Glomerular endothelial cell (primary cell): ENCODE data around the gene SLC5A12. TPM values are rescaled to one million over a fixed set of nuclear protein-coding genes. Genes with fewer than 3 reads are reported as not detected.

ENCODE experiments used
- DNase-seq: peaks from one replicate; pipeline ENCODE4 v3.0.0-alpha.2; 2011; ENCODE audit warnings: low read depth, low spot score; ENCODE audit errors: extremely low read depth
- total RNA-seq: library from RNA; depleted of rRNA; stranded (reverse); fragments of >200 nt; gene quantifications from 2 replicates; pipeline ENCODE4 v1.2.3, GENCODE V29; 2015

Gene SLC5A12
- total RNA-seq: 0.06 TPM in 1 of 2 replicates, not detected in the other

DNA sequence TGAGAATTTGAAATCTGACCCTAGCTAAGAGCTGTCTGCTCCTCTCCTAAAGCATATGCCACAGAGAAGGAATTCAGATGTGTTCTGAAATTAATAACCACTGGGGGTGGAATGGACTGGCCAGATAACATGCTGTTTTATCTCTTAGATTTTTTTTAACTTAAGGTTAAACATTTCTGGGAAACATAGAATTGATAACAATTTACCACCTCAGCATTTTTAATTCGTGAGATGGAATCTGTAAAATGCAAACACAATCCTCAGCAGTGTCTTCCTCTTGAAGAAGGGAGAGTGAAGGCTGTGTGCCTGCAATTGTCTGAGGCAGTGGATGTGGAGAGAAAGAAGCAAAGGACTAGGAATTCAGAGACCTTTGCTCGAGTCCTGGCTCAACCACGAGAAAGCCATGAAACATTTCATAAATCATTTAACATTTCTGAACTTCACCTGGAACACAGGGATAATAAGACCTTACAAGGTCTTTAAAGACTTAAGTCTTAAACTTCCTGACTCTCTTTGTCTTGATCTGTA lies at the start of gene SLC5A12:
Gene SLC5A12, minus strand, starts transcription at position 113 of the 528 bp plus-strand sequence. CDS start 346 bp downstream, outside the sequence.
- DNase-seq: no peak

- no peak for DNase-seq
These were observed 47.2 kb upstream of the SLC5A12 start for GRCh38 chr11:26769027-26769426.

DNA sequence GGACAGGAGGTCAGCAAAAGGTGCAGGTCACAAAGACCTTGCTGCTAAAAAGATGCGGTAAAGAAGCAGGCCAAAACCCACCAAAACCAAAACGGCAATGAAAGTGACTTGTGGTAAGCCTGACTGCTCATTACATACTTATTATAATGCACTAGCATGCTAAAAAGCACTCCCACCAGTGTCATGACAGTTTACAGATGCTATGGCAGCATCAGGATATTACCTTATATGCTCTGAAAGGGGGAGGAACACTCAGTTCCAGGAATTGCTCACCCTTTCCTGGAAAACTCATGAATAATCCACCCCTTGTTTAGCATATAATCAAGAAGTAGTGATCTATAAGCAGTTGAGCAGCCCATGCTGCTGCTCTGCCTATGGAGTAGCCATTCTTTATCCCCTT lies 45.2 kb upstream of the SLC5A12 start:
- no peak for DNase-seq

DNA sequence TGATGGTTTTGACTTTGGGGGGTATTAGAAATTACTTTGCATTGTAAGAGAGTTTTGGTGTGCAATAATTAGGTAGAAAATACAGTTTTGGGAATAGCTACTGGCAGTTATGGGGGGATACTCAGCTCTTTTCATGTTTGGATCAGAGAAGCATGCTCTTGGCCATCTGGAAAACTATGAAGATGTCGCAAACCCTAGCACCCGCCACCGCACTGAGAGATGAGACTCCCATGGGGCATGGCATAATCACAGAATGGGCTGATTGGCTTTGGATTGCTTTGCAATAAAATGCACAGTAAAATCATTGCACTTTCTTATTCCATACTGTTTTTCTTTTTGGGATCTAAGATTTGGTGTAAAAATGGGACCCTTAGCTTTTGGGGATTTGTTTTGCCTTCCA lies 43.5 kb upstream of the SLC5A12 start:
- no peak for DNase-seq

DNA sequence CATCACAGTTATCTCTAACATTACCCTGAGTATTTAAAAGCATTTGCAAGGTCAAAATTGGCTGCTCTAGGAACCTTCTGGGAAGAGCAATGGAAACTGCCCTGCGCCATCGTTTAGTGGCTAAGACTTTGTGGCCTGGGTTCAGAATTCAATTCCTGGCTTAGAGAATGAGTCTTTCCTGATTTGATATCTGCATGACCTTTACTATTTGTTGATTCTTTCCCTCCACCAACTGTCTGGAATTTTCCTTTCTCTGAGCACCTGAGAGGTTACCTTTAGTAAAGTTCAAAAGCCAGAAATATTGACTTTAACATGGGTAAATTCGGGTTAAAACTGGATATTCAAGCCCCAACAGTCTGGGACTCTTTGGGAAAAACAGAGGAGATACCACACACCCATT lies 43.0 kb upstream of the SLC5A12 start:
- DNase-seq: no peak

DNA sequence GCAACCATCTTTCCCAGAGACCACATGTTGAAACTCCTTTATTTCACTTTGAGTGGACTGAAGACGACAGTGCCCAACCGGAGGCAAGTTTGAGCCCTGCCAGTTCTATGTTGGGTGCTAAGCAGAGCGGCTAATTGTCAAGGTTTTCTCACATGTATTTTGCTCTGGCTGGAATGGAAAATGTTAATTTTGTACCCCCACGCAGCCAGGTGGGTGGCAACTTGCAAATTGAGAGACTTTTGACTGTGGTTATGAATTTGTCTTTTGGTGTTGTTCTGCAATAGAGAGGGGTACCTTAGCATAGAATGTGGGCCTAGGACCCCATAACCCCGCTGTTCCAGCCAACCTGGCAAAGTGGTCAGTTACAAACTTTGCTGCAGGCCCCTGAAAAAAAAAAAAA lies 42.5 kb upstream of the SLC5A12 start:
- no peak for DNase-seq

DNA sequence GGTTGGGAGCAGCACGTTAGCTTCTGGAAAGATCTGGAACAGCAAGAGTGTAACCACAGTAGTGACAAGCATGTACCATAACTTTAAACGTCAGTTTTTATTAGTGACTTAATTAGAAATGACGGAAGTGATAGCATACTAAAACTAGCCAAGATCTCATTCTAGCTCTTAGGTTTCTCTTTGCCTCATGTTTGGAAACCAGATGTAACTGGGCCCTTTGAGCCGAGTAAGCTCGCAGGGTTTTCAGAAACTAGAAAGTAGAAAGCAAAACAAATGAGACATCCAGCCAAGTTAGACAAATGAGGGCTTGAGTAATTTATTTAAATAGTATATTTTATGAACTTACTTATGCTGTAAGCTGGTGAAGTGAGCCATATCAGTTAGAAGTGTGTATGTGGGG lies 40.2 kb upstream of the SLC5A12 start:
- no peak for DNase-seq

DNA sequence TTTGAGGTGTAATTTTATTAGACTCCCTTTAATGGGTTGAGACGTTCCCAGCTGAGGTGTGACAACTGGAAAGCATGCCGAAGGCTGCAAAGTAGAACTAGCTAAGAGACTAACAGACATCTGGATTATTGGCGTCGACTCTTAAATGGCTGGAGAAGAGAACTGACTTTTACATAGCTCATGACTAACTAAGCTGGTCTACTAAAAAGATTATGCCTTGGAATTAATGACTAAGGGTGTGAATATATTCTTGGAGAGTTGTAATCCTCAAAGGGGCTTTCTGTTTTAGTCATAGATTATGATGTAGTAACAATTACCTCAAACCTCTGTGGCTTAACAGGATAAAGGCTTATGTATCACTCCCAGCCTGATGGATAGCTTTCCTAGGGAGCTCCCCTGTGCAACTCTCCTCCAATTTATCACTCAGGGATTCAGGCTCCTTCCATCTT lies 39.5 kb upstream of the SLC5A12 start:
- no peak for DNase-seq

- DNase-seq: no peak
These were observed 36.1 kb upstream of the SLC5A12 start for GRCh38 chr11:26757995-26758394.

GRCh38 chr11:26755762-26756161 lies 33.9 kb upstream of the SLC5A12 start:
- DNase-seq: no peak

DNA sequence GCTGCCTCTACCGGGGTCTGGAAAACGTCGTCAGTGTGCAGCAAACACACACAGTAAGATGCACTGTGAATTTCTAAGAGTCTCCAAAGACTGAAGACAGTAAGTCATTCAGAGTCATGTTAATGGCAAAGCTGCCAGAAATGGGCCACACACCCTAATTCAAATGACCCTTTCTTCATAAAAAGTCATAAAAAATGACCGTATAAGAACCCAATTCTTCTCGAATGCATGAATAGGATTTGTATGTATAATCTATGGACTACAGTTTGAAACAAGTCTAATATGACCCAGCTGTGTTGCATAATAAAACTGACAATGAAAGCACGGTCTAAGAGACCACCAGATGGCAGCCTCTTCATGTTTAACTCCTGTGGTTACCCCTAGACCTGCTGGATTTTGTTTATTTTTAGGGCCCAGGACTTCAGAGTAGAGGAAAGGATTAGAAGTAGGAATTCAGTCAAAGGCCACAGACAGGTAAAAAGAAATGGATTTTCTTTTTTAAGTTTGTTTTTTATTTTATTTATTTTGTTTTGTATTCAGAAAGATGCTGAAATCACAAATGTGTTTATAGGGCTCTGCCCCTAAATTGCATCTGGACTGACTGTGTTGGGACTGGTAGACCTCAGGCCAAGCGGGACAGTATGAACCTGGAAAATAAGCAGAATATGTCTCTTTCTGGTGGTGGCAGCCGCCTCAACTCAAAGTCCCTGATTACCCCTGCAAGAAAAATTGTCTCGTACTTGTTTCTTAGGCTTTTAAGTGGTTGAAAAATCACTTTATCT lies 32.1 kb upstream of the SLC5A12 start:
- peak; percentile 14 for DNase-seq

- DNase-seq: no peak
These were observed 28.1 kb upstream of the SLC5A12 start for GRCh38 chr11:26749927-26750326.

DNA sequence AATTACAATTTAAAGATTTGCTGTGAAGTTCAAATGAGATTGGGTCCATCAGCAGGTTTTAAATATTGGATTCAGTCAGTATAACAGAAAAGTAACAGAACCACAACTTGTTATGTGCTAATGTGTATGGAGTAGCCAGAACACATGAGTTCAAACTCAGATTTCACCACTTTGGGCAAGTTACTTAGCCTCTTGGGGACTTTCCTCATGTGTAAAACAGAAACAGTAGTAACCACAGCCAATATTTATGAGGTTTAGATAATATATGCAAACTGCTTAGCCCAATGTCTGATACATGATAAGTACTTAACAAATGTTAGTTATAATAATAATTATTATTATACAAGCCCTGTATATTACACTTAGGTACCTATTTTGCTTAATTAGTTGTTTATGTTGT lies 21.8 kb upstream of the SLC5A12 start:
- DNase-seq: no peak

DNA sequence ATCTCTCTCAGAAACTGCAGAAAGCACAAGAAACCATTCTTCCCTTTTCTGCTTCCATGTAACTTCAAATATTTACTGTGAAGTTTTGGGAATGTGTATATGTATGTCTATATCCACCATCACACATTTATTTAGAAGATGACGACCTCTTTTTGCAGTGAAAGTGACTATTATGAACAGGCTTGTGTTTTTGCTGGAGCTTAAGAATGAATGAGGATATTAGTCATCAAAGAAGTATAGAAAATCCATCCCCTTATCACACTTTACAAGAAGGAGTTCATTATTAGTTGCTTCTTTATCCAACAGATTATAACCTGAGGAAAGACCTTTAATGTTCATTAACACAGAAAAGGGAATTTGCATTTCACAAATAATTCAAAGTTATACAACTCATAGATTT lies 21.1 kb upstream of the SLC5A12 start:
- no peak for DNase-seq

- DNase-seq: no peak
These were observed 19.2 kb upstream of the SLC5A12 start for GRCh38 chr11:26741036-26741435.

DNA sequence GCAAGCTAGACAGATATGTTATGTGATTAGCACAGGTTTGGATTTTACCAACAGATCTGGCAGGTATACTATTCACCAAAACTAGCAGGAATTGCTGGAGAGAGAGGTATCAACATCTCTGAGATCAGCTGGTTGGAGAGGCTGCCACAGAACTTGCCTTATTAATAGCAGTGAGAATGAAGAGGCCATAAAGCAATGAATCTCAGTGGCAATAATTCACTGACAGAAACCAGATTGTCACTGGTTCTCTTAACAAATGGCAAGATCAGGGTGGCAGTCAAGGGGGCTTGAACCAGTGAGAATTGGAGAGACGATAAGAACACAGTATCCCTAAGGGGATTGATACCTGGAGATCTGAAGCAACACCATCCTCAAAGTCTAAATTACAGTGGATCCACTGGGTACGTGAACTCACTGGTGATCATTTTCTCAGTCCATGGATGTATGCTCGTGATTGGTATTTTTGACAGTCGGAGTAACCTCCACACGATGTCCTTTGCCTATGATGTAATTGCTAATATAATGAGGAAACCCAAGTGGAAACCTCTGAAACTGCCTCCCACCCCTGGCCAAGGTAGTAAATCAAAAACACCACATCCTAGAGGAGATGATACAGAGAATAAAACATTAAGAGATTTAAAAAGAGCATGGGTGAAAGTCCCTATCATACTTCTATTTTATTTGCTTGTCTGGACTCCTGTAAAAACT lies 17.7 kb upstream of the SLC5A12 start:
- DNase-seq: no peak

DNA sequence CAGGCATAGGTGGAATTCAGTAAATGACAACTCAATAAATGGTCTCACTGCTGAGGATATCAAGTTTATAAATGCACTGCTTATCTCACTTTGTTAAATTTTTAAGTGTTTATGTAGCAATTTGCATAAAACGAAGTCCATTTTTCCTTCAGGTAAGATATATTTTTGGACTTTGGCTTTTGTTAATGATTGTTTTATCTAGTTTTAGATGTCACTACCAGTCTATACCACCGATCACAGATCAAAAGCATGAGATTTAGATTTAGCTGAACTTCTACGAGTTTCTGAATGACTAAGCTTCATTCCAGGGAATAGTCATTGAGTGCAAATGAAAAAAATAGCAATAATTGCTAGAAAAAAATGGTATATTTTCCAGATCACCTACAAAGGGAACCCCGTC lies 12.8 kb upstream of the SLC5A12 start:
- no peak for DNase-seq

DNA sequence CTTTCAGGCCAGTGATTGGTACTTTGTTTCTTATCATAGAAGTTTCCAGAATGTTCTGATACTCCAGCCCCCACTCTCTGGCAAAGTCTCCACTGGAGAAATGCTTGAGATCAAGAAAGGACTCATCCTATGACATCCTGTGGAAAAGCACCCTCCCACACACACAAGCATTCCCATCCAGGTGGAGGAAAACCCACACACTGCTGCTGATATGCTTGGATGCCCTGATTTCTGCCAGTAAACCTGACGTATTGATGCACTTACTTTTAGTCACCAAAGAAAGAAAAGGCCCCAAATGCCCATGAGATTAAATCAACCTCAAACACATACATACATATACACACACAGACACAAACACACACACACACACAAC lies 9.2 kb upstream of the SLC5A12 start:
- no peak for DNase-seq

DNA sequence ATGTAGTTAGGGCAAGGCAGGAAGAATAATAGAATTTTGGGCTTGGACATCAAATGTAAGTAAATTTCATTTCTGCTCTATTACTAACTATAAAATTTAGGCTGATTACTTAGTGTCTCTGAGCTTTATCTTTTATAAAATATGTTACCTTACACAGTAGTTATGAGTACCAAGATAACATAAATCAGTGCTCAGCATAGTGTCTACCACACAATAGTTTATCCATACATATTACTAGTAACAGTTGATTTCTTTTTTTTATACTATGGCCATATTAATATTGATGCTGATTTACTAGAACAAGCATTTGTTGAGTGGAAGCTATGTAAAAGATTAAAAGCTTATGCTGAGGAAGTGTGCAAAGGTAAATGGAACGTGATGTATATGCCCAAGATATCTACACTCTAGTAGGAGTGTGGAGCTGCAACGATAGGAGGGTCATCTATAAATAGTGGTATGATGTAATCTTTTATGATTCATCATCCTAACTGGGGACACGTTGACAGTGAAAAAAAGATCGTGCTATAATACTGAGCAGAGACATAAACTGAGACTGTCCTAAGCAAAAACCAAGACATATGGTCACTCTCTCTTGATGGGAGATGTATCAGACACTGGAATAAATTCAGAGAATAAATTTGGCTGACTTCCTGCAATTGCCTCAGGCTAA lies 8.7 kb upstream of the SLC5A12 start:
- no peak for DNase-seq

DNA sequence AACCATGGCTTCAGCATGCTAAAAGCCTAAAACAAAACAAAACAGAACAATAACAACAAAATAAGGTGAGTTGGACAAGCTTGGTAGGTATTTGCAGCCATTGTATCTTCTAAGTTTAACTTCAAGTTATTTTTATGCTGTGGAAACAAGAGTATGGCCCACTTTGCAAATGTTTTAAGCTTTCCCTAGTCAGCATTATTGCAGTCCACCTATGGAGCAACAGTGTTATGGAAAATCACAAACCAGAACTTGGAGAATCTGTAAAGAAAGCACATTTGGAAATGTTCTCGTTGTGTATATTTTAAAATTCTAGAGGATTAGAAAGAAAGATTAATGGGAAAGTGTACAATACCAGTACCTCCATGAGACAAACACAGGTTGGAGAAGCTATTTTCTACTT lies 7.4 kb upstream of the SLC5A12 start:
- DNase-seq: no peak

- DNase-seq: no peak
These were observed 5.1 kb upstream of the SLC5A12 start for GRCh38 chr11:26726960-26727359.
